Measurements from ENCODE around the gene KIF21B. TPM values are rescaled to one million over a fixed set of nuclear protein-coding genes. Genes with fewer than 3 reads are reported as not detected.

The KIF21B gene
- total and polyA plus RNA-seq, 2 of the 8 experiments (the other 6 are each of a cell fraction or from before 2014, with no cell fraction given): 10.8 to 26.5 TPM

GRCh38 chr1:201001962-201002361, 21.6 kb downstream of the KIF21B start:
- Histone ChIP-seq H2BK20ac (ENCODE audit: low read length) (no peak overlapping the region), H3K4ac (replicated peaks; ENCODE audit: insufficient read length, low read depth, low read length) (no peak overlapping the region), H3K4me2 (ENCODE audit: insufficient read depth in 1 of 2, low read depth in 2 of 2, low read length in 2 of 2) (no peak overlapping the region), H3K23ac (ENCODE audit: insufficient read length) (no peak overlapping the region), H3K27ac (ENCODE audit: low read depth, low read length) (no peak overlapping the region), H3K36me3 (ENCODE audit: control insufficient read depth in 2 of 4, insufficient read depth in 4 of 4, low read length in 3 of 4) (peaks cover 0 to 12% (median 5%) of the 10 kb centered on the region in 4 experiments; a peak in 6 of 8 replicates), H3K27me3 (replicated peaks in 1 of 4; ENCODE audit: control insufficient read depth in 3 of 4, extremely low read depth in 1 of 4, insufficient read depth in 3 of 4, low read length in 3 of 4) (no peaks in the 10 kb centered on the region), H2BK12ac (ENCODE audit: low read depth, low read length) (no peak overlapping the region), H3K79me2 (ENCODE audit: control insufficient read depth in 1 of 2, insufficient read depth in 2 of 2, low read length in 2 of 2) (no peaks in the 10 kb centered on the region), H3K4me1 (replicated peaks in 1 of 4; ENCODE audit: control insufficient read depth in 3 of 4, insufficient read depth in 4 of 4, low read length in 3 of 4) (no peaks in the 10 kb centered on the region), H2BK5ac (ENCODE audit: low read depth, low read length) (no peak overlapping the region), H3K79me1 (ENCODE audit: low read depth, low read length) (no peaks in the 10 kb centered on the region), H2AK5ac (ENCODE audit: low read depth, low read length) (no peak overlapping the region), H4K5ac (ENCODE audit: insufficient read length, low read depth, low read length) (no peak overlapping the region), H3K14ac (ENCODE audit: insufficient read length) (no peak overlapping the region), H2BK15ac (ENCODE audit: low read length) (no peak overlapping the region), H4K91ac (replicated peaks; ENCODE audit: insufficient read length, low read length) (no peak overlapping the region), H3K4me3 (ENCODE audit: extremely low read depth in 1 of 4, insufficient read depth in 2 of 4, low read depth in 3 of 4, low read length in 4 of 4) (no peak overlapping the region), H3K9me3 (ENCODE audit: insufficient read depth in 2 of 2, low read depth in 1 of 2, low read length in 1 of 2) (no peaks in the 10 kb centered on the region), H2BK120ac (replicated peaks; ENCODE audit: low read depth, low read length) (no peak overlapping the region), H3K23me2 (ENCODE audit: low read depth, low read length) (peaks cover 4% of the 10 kb centered on the region; the same call in 1 of the 2 replicates), H4K8ac (ENCODE audit: extremely low read depth, insufficient read depth, low read length) (no peak overlapping the region), H4K20me1 (replicated peaks in 1 of 2; ENCODE audit: control insufficient read depth in 1 of 2, insufficient read depth in 2 of 2, low read length in 2 of 2) (peaks cover 0 to 6% of the 10 kb centered on the region in 2 experiments), H2AFZ (ENCODE audit: low read length) (no peak overlapping the region), H3K9ac (replicated peaks in 1 of 4; ENCODE audit: extremely low read depth in 1 of 4, low read depth in 3 of 4, low read length in 3 of 4) (no peak overlapping the region), H3K18ac (ENCODE audit: extremely low read depth, low read length) (no peak overlapping the region), H3K56ac (replicated peaks; ENCODE audit: insufficient read length, low read depth, low read length) (no peak overlapping the region)
- FAIRE-seq (no peak), DNase-seq (ENCODE audit: low read depth in 1 of 2, low spot score in 2 of 2) (no peak)
- WGBS, 2 experiments (ENCODE audit: extremely low coverage in 1 of 2, insufficient coverage in 1 of 2, insufficient read length in 1 of 2, insufficient replicate concordance in 2 of 2, low coverage in 1 of 2, low lambda C conversion rate in 2 of 2, missing lambda C conversion rate in 1 of 2): 94% methylated on average over 11 of the region's 11 CpGs; no CpG with 5 or more reads in 1 of the 2 experiments
- ChIA-PET POLR2A (ENCODE audit: partially characterized antibody) (no interaction called here), CTCF (ENCODE audit: partially characterized antibody) (interaction anchor here (28.1 kb wide), 1 partner anchor 17 kb away, joined by 532 read pairs; the partner anchor contains the start of gene KIF21B)
- no peak for TF ChIP-seq FOSL1 (IDR thresholded peaks at IDR 0.05; ENCODE audit: insufficient read depth, low read depth, low read length)
- TF ChIP-seq CHD2 (IDR thresholded peaks at IDR 0.05; ENCODE audit: low read length): no peak
- no peak for TF ChIP-seq GABPA (IDR thresholded peaks at IDR 0.05; ENCODE audit: borderline replicate concordance, insufficient read depth, low read length)
- no peak for TF ChIP-seq SIX5 (IDR thresholded peaks at IDR 0.05; ENCODE audit: low read depth, low read length)
- no peak for TF ChIP-seq EGR1 (IDR thresholded peaks at IDR 0.05; ENCODE audit: borderline replicate concordance, low read depth, low read length)
- TF ChIP-seq JUND (IDR thresholded peaks at IDR 0.05; ENCODE audit: low read length): no peak
- TF ChIP-seq ATF2 (IDR thresholded peaks at IDR 0.05; ENCODE audit: low read length): no peak
- no peak for TF ChIP-seq TBP (IDR thresholded peaks at IDR 0.05; ENCODE audit: low read depth, low read length)
- no peak for TF ChIP-seq POU5F1 (IDR thresholded peaks at IDR 0.05; ENCODE audit: low read depth, low read length)
- TF ChIP-seq SIRT6 (IDR thresholded peaks at IDR 0.05; ENCODE audit: low read length): no peak
- TF ChIP-seq SUZ12 (IDR thresholded peaks at IDR 0.05; ENCODE audit: low read length): no peak
- TF ChIP-seq PHF8 (conservative IDR thresholded peaks at IDR 0.05; ENCODE audit: low read depth, low read length): no peak
- TF ChIP-seq POLR2AphosphoS5 (IDR thresholded peaks at IDR 0.05; ENCODE audit: low read depth, low read length): no peak
- no peak for TF ChIP-seq BRCA1 (IDR thresholded peaks at IDR 0.05; ENCODE audit: low read depth, low read length)
